ACC112 (cell line): ENCODE data around the gene IFNGR2.
"Not testable (repeated sequence)": the region's sequence is repeated elsewhere in the genome, so short reads cannot be mapped to it uniquely, and the experiment has no call there.

Experiments used
- H2AFZ ChIP-seq: fragments of 200-600 bp; sonication (generic); one replicate; pipeline ENCODE4 v1.6.0; 2017; ENCODE audit warnings: antibody characterized with exemption, low read length; ENCODE audit not compliant: unreplicated experiment
- H3K27ac ChIP-seq: fragments of 200-600 bp; sonication (generic); 2 replicates; pipeline ENCODE4 v1.5.1; 2014; ENCODE audit warnings: low read depth, mild to moderate bottlenecking, antibody characterized with exemption, low read length, moderate library complexity
- H3K27me3 ChIP-seq: fragments of 200-600 bp; sonication (generic); 2 replicates; pipeline ENCODE4 v1.6.1; 2014; ENCODE audit warnings: mild to moderate bottlenecking, antibody characterized with exemption, low read length, moderate library complexity, mixed read lengths; ENCODE audit not compliant: insufficient read depth
- H3K36me3 ChIP-seq: fragments of 200-600 bp; sonication (generic); 2 replicates; pipeline ENCODE4 v1.6.1; 2016; ENCODE audit warnings: mild to moderate bottlenecking, antibody characterized with exemption, low read length, moderate library complexity, mixed read lengths; ENCODE audit not compliant: insufficient read depth
- H3K4me1 ChIP-seq: fragments of 200-600 bp; sonication (generic); one replicate; pipeline ENCODE4 v1.6.1; 2016; ENCODE audit warnings: low read length, mixed read lengths; ENCODE audit not compliant: insufficient read depth, unreplicated experiment, control insufficient read depth
- H3K4me3 ChIP-seq: fragments of 200-600 bp; sonication (generic); 2 replicates; pipeline ENCODE4 v1.5.1; 2014; ENCODE audit warnings: mild to moderate bottlenecking, low read depth, low read length
- H3K79me2 ChIP-seq: fragments of 200-600 bp; sonication (generic); one replicate; pipeline ENCODE4 v1.6.0; 2016; ENCODE audit warnings: low read length; ENCODE audit not compliant: control insufficient read depth, unreplicated experiment, insufficient read depth

Gene IFNGR2, protein sequence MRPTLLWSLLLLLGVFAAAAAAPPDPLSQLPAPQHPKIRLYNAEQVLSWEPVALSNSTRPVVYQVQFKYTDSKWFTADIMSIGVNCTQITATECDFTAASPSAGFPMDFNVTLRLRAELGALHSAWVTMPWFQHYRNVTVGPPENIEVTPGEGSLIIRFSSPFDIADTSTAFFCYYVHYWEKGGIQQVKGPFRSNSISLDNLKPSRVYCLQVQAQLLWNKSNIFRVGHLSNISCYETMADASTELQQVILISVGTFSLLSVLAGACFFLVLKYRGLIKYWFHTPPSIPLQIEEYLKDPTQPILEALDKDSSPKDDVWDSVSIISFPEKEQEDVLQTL

DNA sequence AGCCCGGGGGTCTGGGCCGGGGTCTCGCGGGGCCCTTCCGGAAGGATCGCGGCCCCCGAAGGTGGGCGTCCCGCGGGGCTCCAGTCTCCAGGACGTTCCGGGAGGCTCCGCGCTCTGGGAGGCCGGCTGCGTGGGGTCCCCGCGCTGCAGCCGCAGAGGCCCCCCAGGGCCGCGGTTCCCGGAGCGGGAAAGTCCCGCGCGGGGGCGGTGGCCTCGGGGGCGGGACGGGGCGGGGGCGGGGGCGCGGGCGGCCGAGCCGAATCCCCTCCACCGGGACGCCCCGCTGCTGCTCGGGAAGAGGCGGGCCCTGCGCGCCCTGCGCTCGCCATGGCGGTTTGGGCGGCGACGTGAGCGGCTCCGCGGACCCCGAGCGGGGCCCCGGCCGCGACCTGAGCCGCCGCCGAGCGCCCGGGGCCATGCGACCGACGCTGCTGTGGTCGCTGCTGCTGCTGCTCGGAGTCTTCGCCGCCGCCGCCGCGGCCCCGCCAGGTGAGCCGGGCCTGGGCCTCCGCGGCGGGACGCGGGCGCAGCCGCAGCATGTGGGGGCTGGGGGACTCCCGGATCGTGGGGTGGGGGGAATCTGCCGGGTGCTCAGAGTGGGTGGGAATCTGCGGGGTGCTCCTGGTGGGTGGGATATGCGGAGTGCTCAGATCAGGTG, at the start of gene IFNGR2:
IFNGR2 (plus strand) TSS at position 286 of the 658 bp plus-strand sequence; CDS start at position 417, 131 bp downstream.
- Histone ChIP-seq H2AFZ (peak within 1 kb of the TSS; percentile 61), H3K27me3 (no peaks in the 10 kb centered on the region), H3K4me1 (peaks cover 17% of the 10 kb centered on the region), H3K4me3 (peak within 1 kb of the TSS; percentile 97), H3K36me3 (peaks cover 4% of the 10 kb centered on the region; the same call in 1 of the 2 replicates), H3K27ac (peak within 1 kb of the TSS; percentile 79), H3K79me2 (peaks cover 45% of the 10 kb centered on the region)

DNA sequence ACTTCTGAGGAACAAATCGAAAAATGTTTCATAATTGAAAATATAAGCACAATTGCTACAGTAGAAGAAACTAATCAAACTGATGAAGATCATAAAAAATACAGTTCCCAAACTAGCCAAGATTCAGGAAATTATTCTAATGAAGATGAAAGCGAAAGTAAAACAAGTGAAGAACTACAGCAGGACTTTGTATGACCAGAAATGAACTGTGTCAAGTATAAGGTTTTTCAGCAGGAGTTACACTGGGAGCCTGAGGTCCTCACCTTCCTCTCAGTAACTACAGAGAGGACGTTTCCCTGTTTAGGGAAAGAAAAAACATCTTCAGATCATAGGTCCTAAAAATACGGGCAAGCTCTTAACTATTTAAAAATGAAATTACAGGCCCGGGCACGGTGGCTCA, 47.9 kb upstream of the IFNGR2 start:
- Histone ChIP-seq H3K4me3 (peak overlapping the region; percentile 17; the same call in 1 of the 2 replicates), H3K4me1 (peaks cover under 1% of the 10 kb centered on the region), H2AFZ (no peak overlapping the region), H3K27me3 (no peaks in the 10 kb centered on the region), H3K36me3 (peaks cover 9% of the 10 kb centered on the region; the same call in 1 of the 2 replicates), H3K27ac (no peak overlapping the region), H3K79me2 (no peaks in the 10 kb centered on the region)

DNA sequence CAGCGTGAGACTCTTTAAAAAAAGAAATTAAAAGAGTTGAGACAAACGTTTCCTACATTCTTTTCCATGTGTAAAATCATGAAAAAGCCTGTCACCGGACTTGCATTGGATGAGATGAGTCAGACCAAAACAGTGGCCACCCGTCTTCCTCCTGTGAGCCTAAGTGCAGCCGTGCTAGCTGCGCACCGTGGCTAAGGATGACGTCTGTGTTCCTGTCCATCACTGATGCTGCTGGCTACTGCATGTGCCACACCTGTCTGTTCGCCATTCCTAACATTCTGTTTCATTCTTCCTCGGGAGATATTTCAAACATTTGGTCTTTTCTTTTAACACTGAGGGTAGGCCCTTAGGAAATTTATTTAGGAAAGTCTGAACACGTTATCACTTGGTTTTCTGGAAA, 47.2 kb upstream of the IFNGR2 start:
- Histone ChIP-seq H2AFZ (no peak overlapping the region), H3K4me3 (no peak overlapping the region), H3K4me1 (peaks cover 6% of the 10 kb centered on the region), H3K79me2 (no peaks in the 10 kb centered on the region), H3K27me3 (no peaks in the 10 kb centered on the region), H3K27ac (no peak overlapping the region), H3K36me3 (peaks cover 9% of the 10 kb centered on the region; the same call in 1 of the 2 replicates)

DNA sequence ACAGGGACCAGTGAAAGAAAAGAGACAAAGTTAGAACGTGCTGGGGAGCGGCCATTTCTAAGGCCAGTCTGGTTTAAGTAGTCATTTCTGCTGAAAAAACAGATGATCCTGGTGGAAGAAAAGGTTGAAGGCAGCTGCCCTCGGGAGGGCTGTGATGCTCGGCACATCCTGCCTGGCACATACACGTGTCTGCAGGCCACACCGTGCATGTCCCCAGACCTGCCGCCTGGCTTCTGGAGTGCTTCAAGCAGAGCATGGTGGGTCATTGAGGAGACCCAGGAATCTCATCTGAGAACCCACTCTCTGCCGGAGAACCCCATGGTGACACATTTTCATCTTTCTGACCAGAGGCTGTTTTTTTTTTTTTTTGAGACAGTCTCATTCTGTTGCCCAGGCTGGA, 46.0 kb upstream of the IFNGR2 start:
- Histone ChIP-seq H3K79me2 (no peaks in the 10 kb centered on the region), H3K36me3 (peaks cover 5% of the 10 kb centered on the region; the same call in 1 of the 2 replicates), H3K4me3 (no peak overlapping the region), H3K27me3 (no peaks in the 10 kb centered on the region), H3K4me1 (peaks cover 13% of the 10 kb centered on the region), H2AFZ (no peak overlapping the region), H3K27ac (no peak overlapping the region)

DNA sequence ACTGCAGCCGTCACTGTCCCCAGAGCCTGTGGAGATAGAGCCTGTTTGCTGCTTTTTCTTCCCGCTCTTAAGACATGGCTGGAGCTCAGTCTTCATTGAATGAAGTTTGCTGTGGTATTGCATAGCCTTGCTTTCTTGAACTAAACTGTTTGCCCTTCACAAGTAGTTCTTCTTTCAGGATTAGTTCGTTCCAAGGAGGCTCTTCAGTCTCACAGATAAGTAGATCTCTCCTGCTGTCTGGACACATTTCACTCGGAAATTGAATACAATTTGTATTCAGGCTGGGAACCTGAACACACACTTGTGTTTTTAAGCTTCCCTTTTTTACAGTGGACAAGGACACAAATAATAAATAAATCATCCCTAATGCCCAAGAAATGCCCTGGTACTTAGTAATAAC, 43.8 kb upstream of the IFNGR2 start:
- Histone ChIP-seq H3K27ac (peak overlapping the region; percentile 22; the same call in 1 of the 2 replicates), H3K27me3 (no peaks in the 10 kb centered on the region), H3K4me1 (peaks cover 13% of the 10 kb centered on the region), H3K79me2 (no peaks in the 10 kb centered on the region), H3K4me3 (no peak overlapping the region), H3K36me3 (peaks cover 3% of the 10 kb centered on the region; the same call in 1 of the 2 replicates), H2AFZ (no peak overlapping the region)

DNA sequence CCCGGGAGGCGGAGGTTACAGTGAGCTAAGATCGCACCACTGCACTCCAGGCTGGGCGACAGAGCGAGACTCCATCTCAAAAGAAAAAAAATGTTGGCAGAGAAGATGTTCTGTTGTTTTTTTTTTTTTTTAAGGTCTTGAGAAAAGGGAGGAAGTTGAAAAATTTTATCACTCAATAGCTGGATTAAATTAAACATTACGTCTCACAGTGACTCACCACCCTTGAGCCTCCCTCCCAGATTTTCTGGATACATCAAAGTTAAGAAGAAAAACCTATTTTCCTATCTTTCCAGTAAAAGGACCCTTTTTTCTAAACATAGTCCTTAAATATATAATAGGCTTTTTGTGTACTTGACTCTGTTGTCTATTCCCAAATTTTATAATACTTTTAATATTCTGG, 42.9 kb upstream of the IFNGR2 start:
- Histone ChIP-seq H3K27ac (peak overlapping the region; percentile 63), H3K27me3 (no peaks in the 10 kb centered on the region), H3K4me3 (peak overlapping the region; percentile 45), H3K79me2 (no peaks in the 10 kb centered on the region), H2AFZ (no peak overlapping the region), H3K36me3 (0 out of 2 replicates have a peak, but pooled peaks cover 3% of the 10 kb centered on the region), H3K4me1 (peaks cover 13% of the 10 kb centered on the region)

DNA sequence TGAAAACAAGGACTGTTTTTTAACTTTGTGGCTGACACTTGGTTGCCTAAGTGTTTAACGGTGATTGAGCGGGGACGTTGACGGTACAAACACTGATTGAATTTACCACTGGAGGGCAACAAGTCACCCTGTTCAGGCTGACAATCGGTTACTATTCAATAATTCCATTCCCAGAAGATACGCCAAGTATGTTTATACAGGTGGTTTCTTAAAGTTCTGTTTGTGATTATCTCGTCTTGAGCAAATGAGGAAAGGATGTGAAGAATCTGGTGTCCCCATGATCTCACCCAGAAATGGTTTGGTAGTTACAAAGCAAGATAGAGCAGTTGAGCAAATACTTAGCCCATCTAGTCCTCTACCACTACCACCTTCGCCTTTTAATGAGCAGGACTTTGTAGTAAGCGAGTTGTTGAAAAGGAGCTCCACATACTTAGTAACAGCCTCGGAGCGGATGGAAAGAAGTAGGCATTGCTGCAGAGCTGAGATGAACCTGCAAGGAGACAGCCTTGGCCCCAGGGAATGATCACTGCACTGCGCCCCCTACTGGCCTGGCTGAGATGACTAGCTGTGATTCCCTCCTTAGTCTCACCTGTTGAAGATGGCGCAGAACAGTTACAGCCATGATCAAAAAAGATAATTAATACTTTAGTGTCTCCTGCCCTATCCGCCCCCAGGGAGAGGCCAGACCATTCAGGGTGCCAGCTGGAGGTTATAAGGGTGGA, 42.2 kb upstream of the IFNGR2 start:
- Histone ChIP-seq H3K27me3 (no peaks in the 10 kb centered on the region), H3K4me1 (peaks cover 13% of the 10 kb centered on the region), H3K4me3 (peak overlapping the region; percentile 45), H2AFZ (peak overlapping the region; percentile 14), H3K36me3 (0 out of 2 replicates have a peak, but pooled peaks cover 3% of the 10 kb centered on the region), H3K27ac (peak overlapping the region; percentile 63), H3K79me2 (no peaks in the 10 kb centered on the region)

DNA sequence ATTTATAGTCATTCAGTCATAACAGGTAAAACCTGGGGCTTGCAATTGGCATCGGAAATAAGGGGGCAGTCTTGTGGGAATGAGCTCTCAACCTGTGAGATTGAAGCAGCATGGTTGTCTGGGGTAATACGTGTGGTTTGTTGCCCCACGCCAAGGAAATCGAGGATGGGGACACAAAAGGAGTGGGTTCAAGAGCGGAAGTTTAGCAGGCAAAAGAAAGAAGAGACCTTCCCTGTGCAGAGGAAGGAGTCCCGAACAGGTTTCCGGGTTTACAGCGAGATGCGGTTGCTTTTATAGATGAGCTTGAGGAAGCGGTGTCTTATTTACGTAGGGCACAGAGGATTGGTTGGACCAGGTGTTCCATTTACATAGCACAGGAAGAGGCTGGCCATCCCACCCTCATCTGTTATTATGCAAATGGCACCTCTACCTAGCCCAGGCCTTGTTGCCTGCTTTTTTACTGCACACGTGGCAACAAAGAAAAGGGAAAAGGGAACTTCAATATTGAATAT, 41.1 kb upstream of the IFNGR2 start:
- Histone ChIP-seq H3K27me3 (no peaks in the 10 kb centered on the region), H3K4me3 (no peak overlapping the region), H2AFZ (no peak overlapping the region), H3K27ac (no peak overlapping the region), H3K36me3 (0 out of 2 replicates have a peak, but pooled peaks cover 3% of the 10 kb centered on the region), H3K79me2 (no peaks in the 10 kb centered on the region), H3K4me1 (peaks cover 13% of the 10 kb centered on the region)

DNA sequence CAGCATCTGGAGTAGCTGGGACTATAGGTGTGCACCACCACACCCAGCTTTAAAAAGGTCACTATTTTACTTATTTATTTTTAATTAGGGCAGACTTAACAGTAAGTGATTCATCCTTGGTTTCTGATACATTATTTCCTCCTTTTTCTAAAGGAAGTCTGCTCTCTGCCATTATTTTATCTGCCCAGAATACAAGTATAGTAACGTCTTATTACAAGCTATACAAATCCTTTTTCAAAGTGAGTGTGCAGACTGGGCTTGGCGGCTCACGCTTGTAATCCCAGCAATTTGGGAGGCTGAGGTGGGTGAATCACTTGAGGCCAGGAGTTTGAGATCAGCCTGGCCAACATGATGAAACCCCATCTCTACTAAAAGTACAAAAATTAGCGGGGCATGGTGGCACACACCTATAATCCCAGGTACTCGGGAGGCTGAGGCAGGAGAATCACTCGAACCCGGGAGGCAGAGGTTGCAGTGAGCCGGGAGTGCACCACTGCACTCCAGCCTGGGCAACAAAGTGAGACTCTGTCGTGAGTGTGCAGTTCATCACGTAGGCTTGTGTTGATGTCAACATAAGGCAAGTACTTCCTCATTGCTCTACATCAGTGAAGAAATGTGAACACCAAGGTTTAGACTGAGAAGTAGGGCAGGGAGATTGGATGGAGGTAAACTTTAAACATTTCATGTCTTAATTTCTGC, 39.2 kb upstream of the IFNGR2 start:
- not testable (repeated sequence) for H3K27ac ChIP-seq, H3K79me2 ChIP-seq, H3K36me3 ChIP-seq, H3K4me3 ChIP-seq, H3K27me3 ChIP-seq, H2AFZ ChIP-seq
- peaks cover 13% of the 10 kb centered on the region for H3K4me1 ChIP-seq

DNA sequence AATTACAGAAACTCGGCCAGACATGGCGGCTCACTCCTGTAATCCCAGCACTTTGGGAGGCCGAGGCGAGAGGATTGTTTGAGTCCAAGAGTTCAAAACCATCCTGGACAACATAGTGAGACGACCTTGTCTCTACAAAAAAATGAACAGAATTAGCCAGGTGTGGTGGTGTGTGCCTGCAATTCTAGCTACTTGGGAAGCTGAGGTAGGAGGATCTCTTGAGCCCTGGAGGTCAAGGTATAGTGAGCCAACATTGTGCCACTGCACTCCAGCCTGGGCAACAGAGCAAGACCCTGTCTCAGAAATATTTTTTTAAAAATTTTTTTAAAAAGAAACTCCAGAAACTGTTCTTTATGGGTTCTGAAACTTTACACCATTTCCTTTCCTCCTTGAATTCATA, 38.4 kb upstream of the IFNGR2 start:
- Histone ChIP-seq H3K79me2 (no peaks in the 10 kb centered on the region), H2AFZ (no peak overlapping the region), H3K4me3 (no peak overlapping the region), H3K27me3 (no peaks in the 10 kb centered on the region), H3K27ac (no peak overlapping the region), H3K36me3 (no peaks in the 10 kb centered on the region), H3K4me1 (peaks cover 13% of the 10 kb centered on the region)
